Fibroblast of mammary gland (primary cell): ENCODE measurements around the gene ZDHHC16.
A peak's percentile ranks its signal among the peaks of the same experiment; 100 is the strongest.

Source experiments
- DNase-seq: peaks from one replicate; pipeline ENCODE4 v3.0.0-alpha.2; 2010; ENCODE audit warnings: low read depth
- H3K4me3 ChIP-seq: 2 replicates; pipeline ENCODE4 v1.5.1; 2011; ENCODE audit warnings: low read depth, mild to moderate bottlenecking, low read length, moderate library complexity; ENCODE audit not compliant: control insufficient read depth
- TF ChIP-seq, protein P1 (sequence below): conservative IDR thresholded peaks from 2 replicates; pipeline ENCODE4 v1.5.1; 2011; ENCODE audit warnings: low read depth, low read length, inconsistent platforms; ENCODE audit not compliant: control insufficient read depth, insufficient read depth

Gene ZDHHC16

DNA sequence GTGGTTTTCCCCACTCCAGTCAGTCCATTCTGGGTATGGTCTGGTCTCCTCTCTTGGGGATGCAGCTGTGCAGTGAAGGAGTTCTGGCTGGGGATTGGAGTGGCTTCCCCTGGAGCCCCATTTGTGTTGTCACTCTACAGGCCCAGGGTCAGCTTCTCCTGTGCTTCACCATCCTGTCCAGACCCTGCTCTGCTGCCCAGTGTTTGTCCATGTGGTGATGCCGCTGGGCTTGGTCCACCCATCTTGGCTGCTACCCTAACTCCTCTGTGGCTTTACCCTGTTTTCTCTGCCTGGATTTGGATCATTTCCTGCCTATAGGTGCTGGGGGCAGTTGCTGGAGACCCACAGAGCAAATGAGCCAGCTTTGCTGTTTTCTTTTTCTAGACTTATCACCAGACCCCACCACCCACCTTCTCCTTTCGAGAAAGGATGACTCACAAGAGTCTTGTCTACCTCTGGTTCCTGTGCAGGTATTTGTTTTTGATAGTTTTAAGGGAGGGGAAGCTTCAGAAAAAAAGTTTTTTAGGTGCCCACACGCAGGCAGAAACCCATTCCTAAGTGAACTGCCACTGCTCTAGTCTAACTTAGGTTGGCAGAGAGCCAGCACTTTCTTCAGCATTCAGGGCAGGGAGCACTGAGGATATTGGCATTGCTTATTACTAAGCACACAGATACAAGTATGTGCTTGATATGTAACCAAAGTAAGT lies 8.5 kb downstream of the ZDHHC16 start:
- no peak overlapping the region for H3K4me3 ChIP-seq
- TF ChIP-seq, protein P1, sequence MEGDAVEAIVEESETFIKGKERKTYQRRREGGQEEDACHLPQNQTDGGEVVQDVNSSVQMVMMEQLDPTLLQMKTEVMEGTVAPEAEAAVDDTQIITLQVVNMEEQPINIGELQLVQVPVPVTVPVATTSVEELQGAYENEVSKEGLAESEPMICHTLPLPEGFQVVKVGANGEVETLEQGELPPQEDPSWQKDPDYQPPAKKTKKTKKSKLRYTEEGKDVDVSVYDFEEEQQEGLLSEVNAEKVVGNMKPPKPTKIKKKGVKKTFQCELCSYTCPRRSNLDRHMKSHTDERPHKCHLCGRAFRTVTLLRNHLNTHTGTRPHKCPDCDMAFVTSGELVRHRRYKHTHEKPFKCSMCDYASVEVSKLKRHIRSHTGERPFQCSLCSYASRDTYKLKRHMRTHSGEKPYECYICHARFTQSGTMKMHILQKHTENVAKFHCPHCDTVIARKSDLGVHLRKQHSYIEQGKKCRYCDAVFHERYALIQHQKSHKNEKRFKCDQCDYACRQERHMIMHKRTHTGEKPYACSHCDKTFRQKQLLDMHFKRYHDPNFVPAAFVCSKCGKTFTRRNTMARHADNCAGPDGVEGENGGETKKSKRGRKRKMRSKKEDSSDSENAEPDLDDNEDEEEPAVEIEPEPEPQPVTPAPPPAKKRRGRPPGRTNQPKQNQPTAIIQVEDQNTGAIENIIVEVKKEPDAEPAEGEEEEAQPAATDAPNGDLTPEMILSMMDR = no peak
- peak; percentile 45 for DNase-seq

DNA sequence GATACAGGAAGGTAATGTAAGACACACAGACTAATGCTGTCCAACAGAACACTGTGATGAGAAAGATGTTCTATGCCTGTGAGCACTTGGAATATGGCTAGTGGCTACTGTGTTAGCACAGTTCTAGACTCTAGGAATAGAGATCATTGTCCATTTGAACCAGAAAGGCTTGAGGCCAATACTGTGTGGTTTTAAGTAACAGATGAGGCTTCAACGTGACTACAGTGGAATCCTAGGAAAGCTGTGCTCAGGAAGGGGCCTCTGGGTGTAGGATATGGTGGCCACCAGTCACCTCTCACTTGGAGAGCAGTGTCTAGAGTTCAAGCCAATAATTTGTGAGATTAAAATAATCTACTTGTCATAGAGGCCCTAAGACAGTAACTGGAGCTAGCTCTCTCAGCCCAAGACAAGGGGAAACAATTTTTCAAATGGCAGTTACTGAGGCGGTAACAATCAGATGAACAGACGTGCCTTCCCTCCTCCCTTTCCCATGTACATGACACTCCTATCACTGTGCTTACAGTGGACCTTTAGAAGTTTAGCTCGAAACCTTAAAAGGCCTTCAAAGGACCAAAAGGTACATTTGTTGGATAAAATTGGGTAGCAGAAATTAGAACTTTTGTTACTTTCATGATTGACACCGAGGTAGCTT lies 10.2 kb downstream of the ZDHHC16 start:
- TF ChIP-seq, protein P1 = no peak
- no peak overlapping the region for H3K4me3 ChIP-seq
- DNase-seq = no peak

DNA sequence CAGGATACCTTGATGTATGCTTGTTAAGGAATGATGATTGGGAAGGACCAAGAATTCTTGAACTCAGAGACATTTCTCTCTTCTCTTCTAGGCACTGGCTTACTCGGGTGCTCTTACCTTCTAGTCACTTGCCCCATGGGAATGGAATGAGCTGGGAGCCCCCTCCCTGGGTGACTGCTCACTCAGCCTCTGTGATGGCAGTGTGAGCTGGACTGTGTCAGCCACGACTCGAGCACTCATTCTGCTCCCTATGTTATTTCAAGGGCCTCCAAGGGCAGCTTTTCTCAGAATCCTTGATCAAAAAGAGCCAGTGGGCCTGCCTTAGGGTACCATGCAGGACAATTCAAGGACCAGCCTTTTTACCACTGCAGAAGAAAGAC lies 10.7 kb downstream of the ZDHHC16 start:
- H3K4me3 ChIP-seq = no peak overlapping the region
- TF ChIP-seq, protein P1 = no peak
- no peak for DNase-seq

DNA sequence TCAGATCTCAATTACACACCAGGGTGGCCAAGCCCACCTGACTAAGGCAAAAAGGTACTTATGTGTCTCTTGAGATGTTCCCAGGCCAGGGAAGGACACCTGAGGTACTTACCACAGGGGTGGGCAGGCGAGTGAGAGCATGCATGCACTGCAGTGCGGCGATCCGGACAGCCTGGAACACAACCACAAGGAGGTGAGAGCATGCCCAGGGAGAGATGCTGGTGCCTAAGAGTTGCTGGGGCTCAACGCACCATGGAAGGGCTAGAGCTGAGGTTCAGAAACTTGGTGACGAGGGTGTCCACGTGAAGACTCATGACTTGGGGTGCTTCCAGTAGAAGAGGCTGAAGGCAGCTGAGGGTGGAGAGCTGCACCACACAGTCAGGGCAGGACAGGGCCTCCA lies 13.1 kb downstream of the ZDHHC16 start:
- no peak for DNase-seq
- TF ChIP-seq, protein P1 = no peak
- no peak overlapping the region for H3K4me3 ChIP-seq

DNA sequence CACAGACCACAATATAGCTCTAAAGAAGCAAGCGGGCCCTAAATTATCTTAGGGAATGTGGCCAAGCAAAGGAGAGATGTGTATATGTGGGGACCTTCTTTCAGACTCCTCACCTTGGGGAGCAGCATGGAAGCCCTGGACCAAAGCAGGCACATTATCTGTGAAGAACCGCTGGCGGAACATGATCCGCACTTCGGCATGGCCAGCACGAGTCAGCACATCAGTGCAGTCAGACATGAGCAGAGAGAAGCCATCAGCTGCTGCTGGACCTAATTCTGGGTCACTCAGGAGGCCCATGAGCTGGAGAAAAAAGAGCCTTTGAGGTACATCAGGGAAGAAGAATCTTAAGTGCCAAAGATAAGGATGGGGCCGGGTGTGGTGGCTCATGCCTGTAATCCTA lies 14.0 kb downstream of the ZDHHC16 start:
- TF ChIP-seq, protein P1 = no peak
- no peak overlapping the region for H3K4me3 ChIP-seq

DNA sequence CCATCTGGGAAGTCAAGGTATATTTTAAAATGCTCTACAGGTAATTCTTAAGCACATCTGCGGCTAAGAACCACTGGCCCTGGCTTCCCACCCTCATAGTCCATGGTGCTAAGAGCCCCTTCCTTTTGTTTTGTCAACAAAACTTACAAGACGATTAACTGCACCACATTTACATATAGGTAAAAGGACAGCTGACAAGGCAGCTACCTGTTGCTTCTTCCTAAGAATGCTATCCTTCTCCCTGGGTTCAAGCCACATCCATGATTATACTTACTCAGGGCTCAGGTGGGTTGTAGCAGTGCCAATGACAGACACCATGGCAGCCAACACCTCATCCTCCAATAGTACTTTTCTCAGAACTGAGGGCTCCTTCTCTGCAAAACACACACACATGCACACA lies 16.3 kb downstream of the ZDHHC16 start:
- TF ChIP-seq, protein P1 = no peak
- no peak overlapping the region for H3K4me3 ChIP-seq
- no peak for DNase-seq

More for the DNA sequence above, 14.0 kb downstream of the ZDHHC16 start:
- no peak for DNase-seq
